ENCODE measurements around the gene SDR39U1.

SDR39U1 gene

DNA sequence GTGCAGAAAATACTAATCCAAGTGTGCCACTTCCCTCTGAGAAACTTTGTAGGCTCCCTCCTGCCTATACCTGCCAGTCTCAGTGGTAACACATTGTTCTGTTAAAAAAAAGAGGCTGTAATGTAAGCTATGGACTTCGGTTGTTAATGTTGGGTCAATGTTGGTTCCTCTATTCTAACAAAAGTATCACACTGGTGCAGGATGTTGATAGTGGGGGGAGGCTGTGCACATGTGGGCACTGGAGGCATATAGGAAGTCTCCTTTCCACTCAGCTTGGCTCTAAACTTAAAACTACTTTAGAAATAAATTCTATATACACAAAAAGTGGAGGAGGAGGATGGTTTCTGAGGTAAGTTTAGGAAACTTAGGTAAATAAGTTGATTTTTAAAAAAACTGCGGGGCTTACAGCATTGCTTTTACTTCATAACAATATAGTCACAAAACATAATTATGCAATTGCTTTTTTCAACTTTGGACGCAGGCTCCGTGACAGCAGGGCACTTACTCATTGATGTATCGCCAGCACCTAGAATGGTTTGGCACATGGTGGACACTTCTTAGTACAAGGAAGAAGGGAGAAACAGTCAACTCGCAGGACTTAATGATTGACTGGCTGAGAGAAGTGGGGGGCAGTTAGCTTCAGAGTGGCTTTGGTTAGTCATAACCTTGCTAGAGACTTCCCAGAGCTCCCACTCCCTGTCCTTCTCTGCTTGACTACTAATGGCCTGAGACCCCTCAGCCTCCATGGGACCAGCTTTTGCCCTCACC, 51.7 kb downstream of the SDR39U1 start:
- DNase-seq (ENCODE audit: low read depth) = no peak
